DND-41 (cell line): ENCODE results near the gene SERP2.
A peak's percentile ranks its signal among the peaks of the same experiment; 100 is the strongest.

Experiments
- ATAC-seq: fragments of 200-7000 bp; cut with Tn5 transposase; 3 replicates; pipeline ENCODE4 v1.9.1; 2021; ENCODE audit warnings: low read depth; ENCODE audit not compliant: insufficient read depth
- DNase-seq: peaks from one replicate; pipeline ENCODE4 v3.0.0-alpha.2; 2020
- H2AFZ ChIP-seq: 2 replicates; pipeline ENCODE4 v1.6.0; 2012; ENCODE audit warnings: low read depth, low read length
- H3K27ac ChIP-seq: 2 replicates; pipeline ENCODE4 v1.5.1; 2012; ENCODE audit warnings: low read length, inconsistent platforms
- H3K27me3 ChIP-seq: fragments of 200-600 bp; sonication (generic); 2 replicates; pipeline ENCODE4 v1.6.0; 2012; ENCODE audit warnings: low read length, mild to moderate bottlenecking, inconsistent platforms; ENCODE audit not compliant: insufficient read depth, poor library complexity
- H3K36me3 ChIP-seq: 2 replicates; pipeline ENCODE4 v1.5.1; 2012; ENCODE audit warnings: low read length, inconsistent platforms; ENCODE audit not compliant: insufficient read depth
- H3K4me1 ChIP-seq: 2 replicates; pipeline ENCODE4 v1.5.1; 2012; ENCODE audit warnings: mild to moderate bottlenecking, low read length; ENCODE audit not compliant: insufficient read depth
- H3K4me2 ChIP-seq: 2 replicates; pipeline ENCODE4 v1.6.0; 2012; ENCODE audit warnings: mild to moderate bottlenecking, moderate library complexity, low read length, inconsistent platforms; ENCODE audit not compliant: insufficient read depth
- H3K4me3 ChIP-seq, 2 experiments: fragments of 200-600 bp in 1 of 2; shearing (Covaris generic) in 1 of 2; 2 replicates each; pipeline ENCODE4 v1.5.1; 2012 to 2016; ENCODE audit warnings: inconsistent platforms in 2 of 2, low read length in 2 of 2, mild to moderate bottlenecking in 2 of 2, low read depth in 1 of 2, moderate library complexity in 1 of 2
- H3K79me2 ChIP-seq: 2 replicates; pipeline ENCODE4 v1.6.0; 2012; ENCODE audit warnings: low read length, inconsistent platforms; ENCODE audit not compliant: insufficient read depth
- H3K9ac ChIP-seq: 2 replicates; pipeline ENCODE4 v1.6.0; 2012; ENCODE audit warnings: low read depth, mild to moderate bottlenecking, inconsistent platforms, low read length, moderate library complexity
- H3K9me3 ChIP-seq: 2 replicates; pipeline ENCODE4 v1.5.1; 2012; ENCODE audit warnings: low read length, moderate library complexity, mild to moderate bottlenecking, inconsistent platforms; ENCODE audit not compliant: insufficient read depth, severe bottlenecking
- H4K20me1 ChIP-seq: 2 replicates; pipeline ENCODE4 v1.6.0; 2012; ENCODE audit warnings: low read length; ENCODE audit not compliant: insufficient read depth
- CTCF ChIP-seq: IDR thresholded peaks from 2 replicates; pipeline ENCODE4 v1.5.1; 2012; ENCODE audit warnings: borderline replicate concordance, low read length, moderate library complexity, mild to moderate bottlenecking; ENCODE audit not compliant: poor library complexity, severe bottlenecking; ENCODE audit errors: extremely low read depth
- EZH2 ChIP-seq: IDR thresholded peaks from 3 replicates; pipeline ENCODE4 v1.6.1; 2012; ENCODE audit warnings: borderline replicate concordance, low read depth, mild to moderate bottlenecking, moderate library complexity, low read length, inconsistent platforms; ENCODE audit not compliant: severe bottlenecking

SERP2 gene

GRCh38 chr13:44331446-44331845 is 42.2 kb upstream of the SERP2 start:
- Histone ChIP-seq H3K27ac (no peak overlapping the region), H3K27me3 (no peaks in the 10 kb centered on the region), H3K4me2 (no peak overlapping the region), H4K20me1 (no peaks in the 10 kb centered on the region), H3K4me1 (peaks cover 8% of the 10 kb centered on the region), H2AFZ (no peak overlapping the region), H3K36me3 (no peaks in the 10 kb centered on the region), H3K79me2 (no peaks in the 10 kb centered on the region), H3K4me3 (no peak overlapping the region), H3K9me3 (no peaks in the 10 kb centered on the region), H3K9ac (no peak overlapping the region)
- TF ChIP-seq EZH2 (no peak), CTCF (no peak)
- no peak for DNase-seq
- no peak for ATAC-seq

GRCh38 chr13:44331912-44332851 is 41.4 kb upstream of the SERP2 start:
- peak; percentile 60 for DNase-seq
- TF ChIP-seq CTCF: no peak
- H3K9me3 ChIP-seq: no peaks in the 10 kb centered on the region

GRCh38 chr13:44333950-44334655 is 39.5 kb upstream of the SERP2 start:
- Histone ChIP-seq H3K4me3 (no peak overlapping the region), H2AFZ (no peak overlapping the region), H3K36me3 (no peaks in the 10 kb centered on the region), H3K9me3 (no peaks in the 10 kb centered on the region), H4K20me1 (no peaks in the 10 kb centered on the region), H3K9ac (no peak overlapping the region), H3K4me1 (peaks cover 8% of the 10 kb centered on the region), H3K27me3 (no peaks in the 10 kb centered on the region), H3K4me2 (no peak overlapping the region), H3K79me2 (no peaks in the 10 kb centered on the region), H3K27ac (no peak overlapping the region)
- ATAC-seq (peak; percentile 55; the same call in 1 of the 3 replicates), DNase-seq (no peak)
- TF ChIP-seq EZH2: no peak
- TF ChIP-seq CTCF: no peak

More at GRCh38 chr13:44331912-44332851, 41.4 kb upstream of the SERP2 start:
- Histone ChIP-seq H3K9ac (no peak overlapping the region), H4K20me1 (no peaks in the 10 kb centered on the region), H3K79me2 (no peaks in the 10 kb centered on the region), H3K27ac (no peak overlapping the region), H3K27me3 (no peaks in the 10 kb centered on the region), H3K4me2 (no peak overlapping the region), H3K36me3 (no peaks in the 10 kb centered on the region), H3K4me1 (peaks cover 8% of the 10 kb centered on the region), H2AFZ (no peak overlapping the region), H3K4me3 (no peak overlapping the region)
- peak; percentile 74 for ATAC-seq
